AG04449 (cell line): ENCODE measurements around the gene NKD2.

Experiments
- CTCF ChIA-PET: fragments of 350-600 bp; formaldehyde crosslinking; extraction: SDS; loops from one replicate; lab custom pipeline; 2021; ENCODE audit warnings: antibody characterized with exemption; lab: Yijun Ruan, JAX
- POLR2A ChIA-PET: fragments of 400-600, 350-600 bp; formaldehyde crosslinking; extraction: SDS; loops from one replicate; lab custom pipeline; 2020; ENCODE audit warnings: antibody characterized with exemption, inconsistent platforms; lab: Yijun Ruan, JAX
- DNase-seq: peaks from one replicate; pipeline ENCODE4 v3.0.0-alpha.2; 2010; ENCODE audit warnings: low read depth, low spot score
- H3K4me3 ChIP-seq: 2 replicates; pipeline ENCODE4 v1.5.1; 2011; ENCODE audit warnings: low read depth, mild to moderate bottlenecking, control low read depth, low read length
- TF ChIP-seq, protein P1 (sequence below): IDR thresholded peaks from one replicate; pipeline ENCODE4 v1.5.1; 2011; ENCODE audit warnings: mild to moderate bottlenecking, moderate library complexity, low read length, control low read depth, inconsistent platforms; ENCODE audit not compliant: insufficient read depth; ENCODE audit errors: missing control alignments

The NKD2 gene

DNA sequence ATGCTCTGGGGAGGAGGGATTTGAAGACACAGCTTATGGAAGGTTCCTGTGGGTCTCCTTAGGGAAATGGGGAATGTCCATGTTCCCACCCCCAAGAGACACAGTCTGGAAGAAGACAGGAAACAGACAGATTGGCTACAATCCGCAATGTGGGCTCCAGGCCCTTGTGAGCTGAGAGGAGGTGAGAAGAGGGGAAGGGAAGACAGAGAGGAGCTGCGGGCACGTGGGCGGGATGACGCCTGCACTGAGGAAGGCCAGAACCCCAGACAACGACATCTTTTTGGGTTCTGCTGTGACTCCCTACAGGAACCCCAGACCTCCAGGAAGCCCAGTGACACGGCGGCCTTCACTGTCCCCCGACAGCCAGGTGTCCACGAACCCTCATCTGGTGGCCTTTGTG, 29.9 kb upstream of the NKD2 start:
- DNase-seq = no peak
- CTCF ChIA-PET = interaction anchor here (1.5 kb wide), 1 partner anchor 55 kb away, joined by 3 read pairs; no protein-coding TSS in a partner anchor
- TF ChIP-seq, protein P1, sequence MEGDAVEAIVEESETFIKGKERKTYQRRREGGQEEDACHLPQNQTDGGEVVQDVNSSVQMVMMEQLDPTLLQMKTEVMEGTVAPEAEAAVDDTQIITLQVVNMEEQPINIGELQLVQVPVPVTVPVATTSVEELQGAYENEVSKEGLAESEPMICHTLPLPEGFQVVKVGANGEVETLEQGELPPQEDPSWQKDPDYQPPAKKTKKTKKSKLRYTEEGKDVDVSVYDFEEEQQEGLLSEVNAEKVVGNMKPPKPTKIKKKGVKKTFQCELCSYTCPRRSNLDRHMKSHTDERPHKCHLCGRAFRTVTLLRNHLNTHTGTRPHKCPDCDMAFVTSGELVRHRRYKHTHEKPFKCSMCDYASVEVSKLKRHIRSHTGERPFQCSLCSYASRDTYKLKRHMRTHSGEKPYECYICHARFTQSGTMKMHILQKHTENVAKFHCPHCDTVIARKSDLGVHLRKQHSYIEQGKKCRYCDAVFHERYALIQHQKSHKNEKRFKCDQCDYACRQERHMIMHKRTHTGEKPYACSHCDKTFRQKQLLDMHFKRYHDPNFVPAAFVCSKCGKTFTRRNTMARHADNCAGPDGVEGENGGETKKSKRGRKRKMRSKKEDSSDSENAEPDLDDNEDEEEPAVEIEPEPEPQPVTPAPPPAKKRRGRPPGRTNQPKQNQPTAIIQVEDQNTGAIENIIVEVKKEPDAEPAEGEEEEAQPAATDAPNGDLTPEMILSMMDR = no peak
- no peak overlapping the region for H3K4me3 ChIP-seq
- POLR2A ChIA-PET = no interaction called here

DNA sequence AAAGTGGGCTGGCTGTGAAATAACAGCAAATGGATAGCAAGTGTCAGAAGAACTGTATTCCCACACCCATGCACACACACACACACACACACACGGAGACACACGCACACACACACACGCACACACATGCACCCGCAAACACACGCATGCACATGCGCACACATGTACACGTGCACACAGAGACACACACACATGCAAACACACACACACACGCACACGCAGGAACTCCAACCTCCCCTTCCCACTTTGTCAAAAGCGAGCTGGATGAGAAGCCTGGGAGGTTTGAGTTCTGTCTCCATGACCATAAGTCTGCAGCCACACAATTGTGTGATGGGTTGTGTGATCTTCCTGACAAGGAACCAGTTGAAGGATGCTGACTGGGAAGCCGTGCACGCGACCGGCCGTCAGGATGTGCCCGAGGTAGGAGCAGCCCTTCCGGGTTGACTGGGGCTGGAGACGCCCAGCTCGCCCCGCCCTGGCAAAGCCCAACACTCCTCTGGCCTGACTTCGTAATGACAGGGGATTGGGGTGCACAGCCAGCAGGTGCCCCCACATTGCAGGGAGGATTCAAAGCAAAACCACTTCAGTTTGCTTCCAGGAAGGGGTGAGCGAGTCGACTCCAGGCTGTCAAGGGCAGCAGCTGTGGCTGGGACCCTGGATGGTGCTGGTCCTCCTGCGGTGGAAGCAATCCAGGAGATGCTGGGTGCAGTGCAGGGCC, 29.3 kb upstream of the NKD2 start:
- ChIA-PET CTCF (interaction anchor here (1.5 kb wide), 1 partner anchor 55 kb away, joined by 3 read pairs; no protein-coding TSS in a partner anchor), POLR2A (no interaction called here)
- no peak for DNase-seq
- TF ChIP-seq, protein P1 = no peak
- no peak overlapping the region for H3K4me3 ChIP-seq

DNA sequence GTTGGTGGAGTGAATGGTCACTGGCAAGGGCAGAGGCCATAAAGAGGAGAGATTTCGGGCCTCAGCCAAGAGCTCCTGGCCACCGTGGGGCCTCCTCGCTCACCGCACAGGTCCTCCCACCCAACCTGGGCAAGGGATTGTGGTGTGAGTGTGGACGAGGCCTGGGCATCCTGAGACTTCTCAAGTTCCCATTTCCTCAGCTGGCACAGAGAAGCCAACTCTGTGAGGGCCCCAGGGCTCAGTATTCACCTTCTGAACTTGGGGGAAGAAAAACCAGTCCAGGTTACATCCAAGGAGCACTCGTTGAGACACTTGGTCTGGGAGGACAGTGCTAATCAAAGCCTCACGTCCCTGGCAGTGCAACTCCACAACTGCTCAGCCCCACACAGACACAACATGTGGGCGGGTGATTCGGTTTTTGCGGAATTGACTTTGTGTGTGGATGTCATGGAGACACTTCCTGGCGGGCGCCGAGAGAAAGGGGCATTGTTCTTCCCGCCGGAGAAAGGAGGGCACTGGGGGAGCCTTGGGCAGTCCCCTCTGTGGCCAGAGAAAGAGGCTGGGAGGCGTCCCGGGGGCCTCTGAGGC, 28.5 kb upstream of the NKD2 start:
- TF ChIP-seq, protein P1 = no peak
- no peak overlapping the region for H3K4me3 ChIP-seq
- no peak for DNase-seq
- CTCF ChIA-PET = interaction anchor here (0.7 to 1.7 kb wide), 2 partner anchors 23 to 46 kb away, joined by 3 to 4 read pairs; no protein-coding TSS in a partner anchor
- POLR2A ChIA-PET = no interaction called here

DNA sequence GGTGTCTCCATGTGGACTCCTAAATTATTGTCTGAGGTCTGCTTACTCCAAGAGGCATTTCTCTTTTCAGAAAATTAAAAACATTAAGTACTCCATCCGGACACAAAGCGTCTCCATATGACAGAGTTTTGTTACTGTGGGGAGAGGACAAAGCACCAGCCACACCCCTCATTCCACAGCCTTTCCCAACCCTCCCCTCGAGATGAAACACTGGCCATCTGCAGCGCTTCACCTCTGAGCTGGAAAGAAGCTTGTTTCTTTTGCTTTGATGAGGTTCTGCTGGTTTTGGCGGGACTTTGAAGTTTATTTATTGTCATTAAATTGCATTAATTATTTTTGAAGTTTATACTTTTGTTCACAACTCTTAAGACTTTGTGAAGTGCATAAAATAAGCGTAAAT, 27.6 kb upstream of the NKD2 start:
- no peak for DNase-seq
- CTCF ChIA-PET = interaction anchor here (1.2 to 1.7 kb wide), 2 partner anchors 24 to 47 kb away, joined by 4 to 6 read pairs; no protein-coding TSS in a partner anchor
- TF ChIP-seq, protein P1 = no peak
- no peak overlapping the region for H3K4me3 ChIP-seq
- POLR2A ChIA-PET = no interaction called here

DNA sequence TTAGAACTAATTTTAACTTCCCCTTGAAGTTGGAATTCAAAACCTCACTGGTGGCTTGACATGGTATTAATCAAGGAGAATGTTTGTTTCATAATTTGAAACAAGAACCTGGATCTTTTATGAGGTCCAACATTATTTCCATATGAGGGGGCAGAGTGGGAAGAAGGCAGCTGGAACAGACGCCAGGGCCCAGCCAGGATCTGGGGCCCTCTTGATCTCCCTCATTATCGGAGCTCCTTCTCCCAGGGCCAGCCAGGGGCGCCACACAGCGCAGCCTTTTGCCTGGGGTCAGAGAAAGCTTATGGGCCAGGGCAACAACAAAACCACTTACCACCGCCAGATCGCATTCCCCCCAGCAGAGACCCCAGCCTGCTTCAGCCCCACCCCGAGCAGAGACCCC, 27.1 kb upstream of the NKD2 start:
- ChIA-PET POLR2A (no interaction called here), CTCF (interaction anchor here (1.2 to 1.7 kb wide), 2 partner anchors 24 to 47 kb away, joined by 4 to 6 read pairs; no protein-coding TSS in a partner anchor)
- no peak overlapping the region for H3K4me3 ChIP-seq
- TF ChIP-seq, protein P1 = no peak
- DNase-seq = no peak
